Measurements from ENCODE around the gene DENND4C.
"Not testable (repeated sequence)": the region's sequence is repeated elsewhere in the genome, so short reads cannot be mapped to it uniquely, and the experiment has no call there.

The DENND4C gene

DNA sequence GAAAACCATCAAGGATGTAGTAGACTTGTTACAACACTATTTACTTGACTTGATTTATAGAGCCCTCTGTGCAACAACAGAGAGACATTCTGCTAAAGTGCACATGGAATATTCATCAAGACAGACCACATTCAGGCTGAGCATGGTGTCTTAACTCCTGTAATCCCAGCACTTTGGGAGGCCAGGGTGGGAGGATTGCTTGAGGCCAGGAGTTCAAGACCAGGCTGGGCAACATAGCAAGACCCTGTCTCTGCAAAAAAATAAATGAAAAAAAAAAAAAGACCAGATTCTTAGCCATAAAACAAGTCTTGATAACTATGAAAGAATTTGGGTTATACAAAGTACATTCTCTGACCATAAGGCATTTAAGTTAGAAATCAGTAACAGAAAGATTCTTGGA is 25.3 kb downstream of the DENND4C start:
- no peak for DNase-seq
- H3K27ac ChIP-seq (ENCODE audit: insufficient read depth, low read length, poor library complexity, severe bottlenecking): no peak overlapping the region
- H3K4me3 ChIP-seq (ENCODE audit: insufficient read depth, low read depth, low read length, poor library complexity, severe bottlenecking): no peak overlapping the region
- no peaks in the 10 kb centered on the region for H3K9me3 ChIP-seq (ENCODE audit: control insufficient read depth, low read length)
- no peaks in the 10 kb centered on the region for H3K36me3 ChIP-seq (ENCODE audit: control insufficient read depth, insufficient read depth, low read length)
- H3K27me3 ChIP-seq (replicated peaks; ENCODE audit: control insufficient read depth, insufficient read depth, low read length, poor library complexity, severe bottlenecking): no peaks in the 10 kb centered on the region
- no peaks in the 10 kb centered on the region for H3K4me1 ChIP-seq (ENCODE audit: control insufficient read depth, insufficient read depth, low read length, poor library complexity, severe bottlenecking)

DNA sequence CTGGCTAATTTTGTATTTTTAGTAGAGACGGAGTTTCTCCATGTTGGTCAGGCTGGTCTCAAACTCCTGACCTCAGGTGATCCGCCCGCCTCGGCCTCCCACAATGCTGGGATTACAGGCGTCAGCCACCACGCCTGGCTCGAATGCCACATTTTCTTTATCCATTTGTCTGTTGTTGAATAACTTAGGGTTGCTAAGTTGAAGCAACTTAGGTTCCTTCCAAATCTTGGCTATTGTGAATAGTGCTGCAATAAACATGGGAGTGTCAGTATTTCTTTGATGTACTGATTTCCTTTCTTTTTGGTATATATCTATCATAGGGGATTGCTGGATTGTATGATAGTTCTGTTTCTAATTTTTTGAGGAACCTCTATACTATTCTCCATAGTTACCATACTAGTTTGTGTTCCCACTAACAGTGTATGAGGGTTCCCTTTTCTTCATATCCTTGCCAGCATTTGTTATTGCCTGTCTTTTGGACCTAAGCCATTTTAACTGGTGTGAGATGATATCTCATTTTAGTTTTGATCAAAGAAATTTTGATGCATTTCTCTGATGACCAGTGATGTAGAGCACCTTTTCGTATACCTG is 29.3 kb downstream of the DENND4C start:
- not testable (repeated sequence) for H3K9me3 ChIP-seq (ENCODE audit: control insufficient read depth, low read length); H3K4me1 ChIP-seq (ENCODE audit: control insufficient read depth, insufficient read depth, low read length, poor library complexity, severe bottlenecking); H3K36me3 ChIP-seq (ENCODE audit: control insufficient read depth, insufficient read depth, low read length); H3K27ac ChIP-seq (ENCODE audit: insufficient read depth, low read length, poor library complexity, severe bottlenecking); H3K4me3 ChIP-seq (ENCODE audit: insufficient read depth, low read depth, low read length, poor library complexity, severe bottlenecking); DNase-seq; H3K27me3 ChIP-seq (replicated peaks; ENCODE audit: control insufficient read depth, insufficient read depth, low read length, poor library complexity, severe bottlenecking)

DNA sequence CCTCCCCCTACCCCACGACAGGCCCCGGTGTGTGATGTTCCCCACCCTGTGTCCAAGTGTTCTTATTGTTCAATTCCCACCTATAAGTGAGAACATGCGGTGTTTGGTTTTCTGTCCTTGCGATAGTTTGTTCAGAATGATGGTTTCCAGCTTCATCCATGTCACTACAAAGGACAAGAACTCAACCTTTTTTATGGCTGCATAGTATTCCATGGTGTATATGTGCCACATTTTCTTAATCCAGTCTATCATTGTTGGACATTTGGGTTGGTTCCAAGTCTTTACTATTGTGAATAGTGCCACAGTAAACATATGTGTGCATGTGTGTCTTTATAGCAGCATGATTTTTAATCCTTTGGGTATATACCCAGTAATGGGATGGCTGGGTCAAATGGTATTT is 35.1 kb downstream of the DENND4C start:
- not testable (repeated sequence) for H3K27me3 ChIP-seq (replicated peaks; ENCODE audit: control insufficient read depth, insufficient read depth, low read length, poor library complexity, severe bottlenecking); H3K4me3 ChIP-seq (ENCODE audit: insufficient read depth, low read depth, low read length, poor library complexity, severe bottlenecking); H3K4me1 ChIP-seq (ENCODE audit: control insufficient read depth, insufficient read depth, low read length, poor library complexity, severe bottlenecking); H3K36me3 ChIP-seq (ENCODE audit: control insufficient read depth, insufficient read depth, low read length); DNase-seq; H3K9me3 ChIP-seq (ENCODE audit: control insufficient read depth, low read length); H3K27ac ChIP-seq (ENCODE audit: insufficient read depth, low read length, poor library complexity, severe bottlenecking)

DNA sequence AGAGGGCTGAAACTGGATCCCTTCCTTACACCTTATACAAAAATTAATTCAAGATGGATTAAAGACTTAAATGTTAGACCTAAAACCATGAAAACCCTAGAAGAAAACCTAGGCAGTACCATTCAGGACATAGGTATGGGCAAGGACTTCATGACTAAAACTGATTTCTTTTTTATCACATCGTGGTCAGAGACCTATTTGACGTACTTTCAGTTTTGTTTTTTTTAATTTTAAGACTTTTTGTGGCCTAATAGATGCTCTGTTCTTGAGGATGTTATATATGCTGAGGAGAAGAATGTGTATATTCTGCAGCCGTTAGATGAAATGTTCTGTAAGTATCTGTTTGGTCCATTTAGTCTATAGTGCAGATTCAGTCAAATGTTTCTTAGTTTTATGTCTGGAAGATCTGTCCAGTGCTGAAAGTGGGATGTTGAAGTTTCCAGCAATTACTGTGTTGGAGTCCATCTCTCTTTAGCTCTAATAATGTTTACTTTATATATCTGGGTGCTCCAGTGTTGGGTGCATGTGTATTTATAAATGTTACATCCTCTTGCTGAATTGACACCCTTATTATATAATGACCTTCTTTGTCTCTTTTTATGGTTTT is 36.4 kb downstream of the DENND4C start:
- H3K4me1 ChIP-seq (ENCODE audit: control insufficient read depth, insufficient read depth, low read length, poor library complexity, severe bottlenecking); H3K27me3 ChIP-seq (replicated peaks; ENCODE audit: control insufficient read depth, insufficient read depth, low read length, poor library complexity, severe bottlenecking); H3K4me3 ChIP-seq (ENCODE audit: insufficient read depth, low read depth, low read length, poor library complexity, severe bottlenecking); H3K36me3 ChIP-seq (ENCODE audit: control insufficient read depth, insufficient read depth, low read length); H3K27ac ChIP-seq (ENCODE audit: insufficient read depth, low read length, poor library complexity, severe bottlenecking); H3K9me3 ChIP-seq (ENCODE audit: control insufficient read depth, low read length); DNase-seq: not testable (repeated sequence)

DNA sequence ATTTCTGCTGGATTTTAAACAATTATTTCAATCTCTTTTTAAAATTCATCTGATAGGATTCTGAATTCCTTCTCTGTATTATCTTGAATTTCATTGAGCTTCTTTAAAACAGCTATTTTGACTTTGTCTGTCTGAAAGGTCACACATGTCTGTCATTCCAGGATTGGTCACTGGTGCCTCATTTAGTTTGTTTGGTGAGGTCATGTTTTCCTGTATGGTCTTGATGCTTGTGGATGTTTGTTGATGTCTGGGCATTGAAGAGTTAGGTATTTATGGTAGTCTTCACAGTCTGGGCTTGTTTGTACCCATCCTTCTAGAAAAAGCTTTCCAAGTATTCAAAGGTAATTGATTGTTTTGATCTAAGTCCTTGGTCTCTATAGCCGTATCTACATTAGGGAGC is 39.1 kb downstream of the DENND4C start:
- DNase-seq: no peak
- no peaks in the 10 kb centered on the region for H3K27me3 ChIP-seq (replicated peaks; ENCODE audit: control insufficient read depth, insufficient read depth, low read length, poor library complexity, severe bottlenecking)

DNA sequence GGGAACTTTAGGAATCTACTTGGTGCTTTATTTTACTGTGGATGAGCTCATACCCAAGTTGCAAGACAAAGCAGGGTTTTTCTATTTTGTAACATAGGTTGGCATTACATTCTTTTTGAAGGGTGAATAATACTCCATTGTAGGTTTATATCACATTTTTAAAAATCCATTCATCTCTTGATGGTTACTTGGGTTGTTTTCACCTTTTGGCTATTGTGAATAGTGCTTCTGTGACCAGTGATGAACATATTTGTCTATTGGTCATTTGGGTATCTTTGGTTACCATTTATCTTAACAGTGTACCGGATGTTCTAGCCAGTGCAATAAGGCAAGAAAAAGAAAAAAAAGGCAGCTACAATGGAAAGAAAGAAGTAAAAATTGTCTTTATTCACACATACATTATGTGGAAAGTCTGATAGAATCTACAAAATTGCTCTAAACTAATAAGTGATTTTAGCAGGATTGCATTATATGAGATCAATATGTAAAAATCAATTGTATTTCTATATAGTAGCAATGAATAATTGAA is 40.0 kb downstream of the DENND4C start:
- Histone ChIP-seq H3K27me3 (replicated peaks; ENCODE audit: control insufficient read depth, insufficient read depth, low read length, poor library complexity, severe bottlenecking) (no peaks in the 10 kb centered on the region), H3K9me3 (ENCODE audit: control insufficient read depth, low read length) (peaks cover 6% of the 10 kb centered on the region), H3K27ac (ENCODE audit: insufficient read depth, low read length, poor library complexity, severe bottlenecking) (no peak overlapping the region), H3K36me3 (ENCODE audit: control insufficient read depth, insufficient read depth, low read length) (no peaks in the 10 kb centered on the region), H3K4me3 (ENCODE audit: insufficient read depth, low read depth, low read length, poor library complexity, severe bottlenecking) (no peak overlapping the region), H3K4me1 (ENCODE audit: control insufficient read depth, insufficient read depth, low read length, poor library complexity, severe bottlenecking) (peaks cover 4% of the 10 kb centered on the region)
- no peak for DNase-seq

More for the DNA sequence above, 39.1 kb downstream of the DENND4C start:
- H3K27ac ChIP-seq (ENCODE audit: insufficient read depth, low read length, poor library complexity, severe bottlenecking): no peak overlapping the region
- H3K36me3 ChIP-seq (ENCODE audit: control insufficient read depth, insufficient read depth, low read length): no peaks in the 10 kb centered on the region
- peaks cover 4% of the 10 kb centered on the region for H3K4me1 ChIP-seq (ENCODE audit: control insufficient read depth, insufficient read depth, low read length, poor library complexity, severe bottlenecking)
- H3K9me3 ChIP-seq (ENCODE audit: control insufficient read depth, low read length): peaks cover 6% of the 10 kb centered on the region
- no peak overlapping the region for H3K4me3 ChIP-seq (ENCODE audit: insufficient read depth, low read depth, low read length, poor library complexity, severe bottlenecking)

DNA sequence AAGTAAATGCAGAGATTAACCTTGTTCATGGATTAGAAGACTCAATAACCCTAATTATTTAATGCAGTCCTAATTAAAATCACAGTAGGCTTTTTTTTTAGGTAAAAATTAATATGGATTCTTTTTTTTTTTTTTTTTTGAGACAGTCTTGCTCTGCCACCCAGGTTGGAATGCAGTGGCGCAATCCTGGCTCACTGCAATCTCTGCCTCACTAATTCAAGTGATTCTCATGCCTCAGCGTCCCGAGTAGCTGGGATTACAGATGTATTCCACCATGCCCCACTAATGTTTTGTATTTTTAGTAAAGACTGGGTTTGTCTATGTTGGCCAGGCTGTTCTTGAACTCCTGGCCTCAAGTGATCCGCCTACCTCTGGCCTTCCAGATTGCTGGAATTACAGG is 40.6 kb downstream of the DENND4C start:
- no peak overlapping the region for H3K27ac ChIP-seq (ENCODE audit: insufficient read depth, low read length, poor library complexity, severe bottlenecking)
- H3K4me1 ChIP-seq (ENCODE audit: control insufficient read depth, insufficient read depth, low read length, poor library complexity, severe bottlenecking): peaks cover 4% of the 10 kb centered on the region
- H3K27me3 ChIP-seq (replicated peaks; ENCODE audit: control insufficient read depth, insufficient read depth, low read length, poor library complexity, severe bottlenecking): no peaks in the 10 kb centered on the region
- no peak for DNase-seq
- no peaks in the 10 kb centered on the region for H3K36me3 ChIP-seq (ENCODE audit: control insufficient read depth, insufficient read depth, low read length)
- no peak overlapping the region for H3K4me3 ChIP-seq (ENCODE audit: insufficient read depth, low read depth, low read length, poor library complexity, severe bottlenecking)
- H3K9me3 ChIP-seq (ENCODE audit: control insufficient read depth, low read length): peaks cover 6% of the 10 kb centered on the region

DNA sequence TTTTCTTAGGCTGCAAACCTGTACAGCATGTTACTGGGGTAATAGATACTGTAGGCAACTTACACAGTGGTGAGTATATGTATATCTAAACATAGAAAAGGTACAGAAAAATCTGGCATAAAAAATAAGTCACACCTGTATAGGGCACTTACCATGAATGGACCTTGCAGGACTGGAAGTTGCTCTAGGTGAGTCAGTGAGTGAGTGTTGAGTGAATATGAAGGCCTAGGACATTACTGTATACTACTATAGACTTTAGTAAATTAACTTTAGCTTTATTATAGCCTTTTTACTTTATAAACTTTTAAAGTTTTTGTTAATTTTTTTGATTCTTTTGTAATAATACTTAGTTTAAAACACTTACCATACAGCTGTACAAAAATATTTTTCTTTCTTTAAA is 51.3 kb downstream of the DENND4C start:
- no peaks in the 10 kb centered on the region for H3K9me3 ChIP-seq (ENCODE audit: control insufficient read depth, low read length)
- H3K36me3 ChIP-seq (ENCODE audit: control insufficient read depth, insufficient read depth, low read length): peaks cover 1% of the 10 kb centered on the region
- no peak for DNase-seq
- H3K4me3 ChIP-seq (ENCODE audit: insufficient read depth, low read depth, low read length, poor library complexity, severe bottlenecking): no peak overlapping the region
- no peaks in the 10 kb centered on the region for H3K27me3 ChIP-seq (replicated peaks; ENCODE audit: control insufficient read depth, insufficient read depth, low read length, poor library complexity, severe bottlenecking)
- H3K27ac ChIP-seq (ENCODE audit: insufficient read depth, low read length, poor library complexity, severe bottlenecking): no peak overlapping the region
- no peaks in the 10 kb centered on the region for H3K4me1 ChIP-seq (ENCODE audit: control insufficient read depth, insufficient read depth, low read length, poor library complexity, severe bottlenecking)

DNA sequence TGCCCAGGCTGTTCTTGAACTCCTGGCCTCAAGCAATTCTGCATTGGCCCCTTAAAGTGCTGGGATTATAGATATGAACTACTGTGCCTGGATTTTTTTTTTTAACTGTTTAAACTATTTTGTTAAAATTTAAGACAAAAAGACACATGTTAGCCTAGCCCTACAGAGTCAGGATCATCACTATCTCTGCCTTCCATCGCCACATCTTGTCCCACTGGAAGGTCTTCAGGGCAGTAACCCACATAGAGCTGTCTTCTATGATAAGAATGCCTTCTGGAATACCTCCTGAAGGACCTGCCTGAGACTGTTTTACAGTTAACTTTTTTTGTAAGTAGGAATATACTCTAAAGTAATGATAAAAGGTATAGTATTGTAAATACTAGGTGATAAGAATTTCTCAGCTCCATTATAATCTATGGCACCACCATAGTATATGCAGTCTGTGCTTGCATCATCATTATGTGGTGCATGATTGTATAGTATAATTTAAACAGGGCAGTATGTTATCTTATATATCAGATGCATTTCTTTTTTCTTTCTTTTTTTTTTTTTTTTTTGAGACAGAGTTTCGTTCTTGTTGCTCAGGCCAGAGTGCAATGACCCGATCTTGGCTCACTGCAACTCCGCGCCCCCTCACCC is 52.7 kb downstream of the DENND4C start:
- H3K4me1 ChIP-seq (ENCODE audit: control insufficient read depth, insufficient read depth, low read length, poor library complexity, severe bottlenecking): no peaks in the 10 kb centered on the region
- H3K9me3 ChIP-seq (ENCODE audit: control insufficient read depth, low read length): no peaks in the 10 kb centered on the region
- no peak for DNase-seq
- peaks cover 5% of the 10 kb centered on the region for H3K36me3 ChIP-seq (ENCODE audit: control insufficient read depth, insufficient read depth, low read length)
- H3K27ac ChIP-seq (ENCODE audit: insufficient read depth, low read length, poor library complexity, severe bottlenecking): no peak overlapping the region
- no peak overlapping the region for H3K4me3 ChIP-seq (ENCODE audit: insufficient read depth, low read depth, low read length, poor library complexity, severe bottlenecking)
- no peaks in the 10 kb centered on the region for H3K27me3 ChIP-seq (replicated peaks; ENCODE audit: control insufficient read depth, insufficient read depth, low read length, poor library complexity, severe bottlenecking)

DNA sequence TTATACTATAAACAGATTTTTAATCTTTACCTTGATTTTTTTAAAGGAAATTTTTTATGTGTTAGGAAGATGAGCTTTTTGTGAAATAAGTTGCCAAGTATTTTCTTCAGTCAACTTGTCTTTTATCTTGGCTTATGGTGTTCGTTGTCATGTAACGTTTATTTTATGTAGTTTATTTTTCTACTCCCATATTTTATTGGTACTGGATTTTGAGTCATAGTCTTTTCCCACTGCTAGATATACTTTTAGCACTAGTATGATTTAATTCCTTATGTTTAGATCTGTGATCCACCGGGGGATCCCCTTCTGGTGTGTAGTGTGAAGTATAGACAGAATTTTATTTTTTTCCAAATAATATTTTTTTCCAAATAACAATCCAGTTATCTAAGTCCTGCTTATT is 54.2 kb downstream of the DENND4C start:
- no peak for DNase-seq
- no peaks in the 10 kb centered on the region for H3K27me3 ChIP-seq (replicated peaks; ENCODE audit: control insufficient read depth, insufficient read depth, low read length, poor library complexity, severe bottlenecking)
- no peak overlapping the region for H3K4me3 ChIP-seq (ENCODE audit: insufficient read depth, low read depth, low read length, poor library complexity, severe bottlenecking)
- H3K9me3 ChIP-seq (ENCODE audit: control insufficient read depth, low read length): no peaks in the 10 kb centered on the region
- peaks cover 14% of the 10 kb centered on the region for H3K36me3 ChIP-seq (ENCODE audit: control insufficient read depth, insufficient read depth, low read length)
- H3K4me1 ChIP-seq (ENCODE audit: control insufficient read depth, insufficient read depth, low read length, poor library complexity, severe bottlenecking): no peaks in the 10 kb centered on the region
- no peak overlapping the region for H3K27ac ChIP-seq (ENCODE audit: insufficient read depth, low read length, poor library complexity, severe bottlenecking)

All from effector memory CD4-positive, alpha-beta T cell (primary cell).